22Rv1 (cell line): ENCODE results near the gene ENTPD3.

Experiments
- H3K27ac ChIP-seq: fragments of 450-650 bp; 2 replicates; pipeline ENCODE4 v1.5.1; 2017
- CTCF ChIP-seq: fragments of 450-650 bp; IDR thresholded peaks from 2 replicates; pipeline ENCODE4 v1.5.1; 2017; ENCODE audit warnings: mild to moderate bottlenecking
- ZFX ChIP-seq: fragments of 450-650 bp; IDR thresholded peaks from 2 replicates; pipeline ENCODE4 v1.6.1; 2017; ENCODE audit warnings: antibody characterized with exemption, borderline replicate concordance

The ENTPD3 gene

GRCh38 chr3:40452562-40452875, 65.5 kb downstream of the ENTPD3 start:
- TF ChIP-seq ZFX (no peak), CTCF (no peak)
- peak overlapping the region; percentile 81 for H3K27ac ChIP-seq

GRCh38 chr3:40452876-40453730, 66.1 kb downstream of the ENTPD3 start:
- TF ChIP-seq ZFX = no peak
- no peak for TF ChIP-seq CTCF
- H3K27ac ChIP-seq = peak overlapping the region; percentile 81

GRCh38 chr3:40453933-40454332, 66.9 kb downstream of the ENTPD3 start:
- no peak for TF ChIP-seq ZFX
- TF ChIP-seq CTCF = no peak
- H3K27ac ChIP-seq = peak overlapping the region; percentile 81

- TF ChIP-seq ZFX = no peak
- TF ChIP-seq CTCF = no peak
These were observed 68.3 kb downstream of the ENTPD3 start for GRCh38 chr3:40455328-40455727.

GRCh38 chr3:40456279-40456939, 69.4 kb downstream of the ENTPD3 start:
- TF ChIP-seq CTCF (no peak), ZFX (no peak)
- peak overlapping the region; percentile 81 for H3K27ac ChIP-seq

More at GRCh38 chr3:40455328-40455727, 68.3 kb downstream of the ENTPD3 start:
- H3K27ac ChIP-seq = no peak overlapping the region

GRCh38 chr3:40456940-40457823, 70.2 kb downstream of the ENTPD3 start, which contains the start of gene RPL14:
Gene RPL14, plus strand, starts transcription at chr3:40457339. Its CDS starts 133 bp downstream, at chr3:40457472.
- peak within 1 kb of the TSS; percentile 81 for H3K27ac ChIP-seq
- TF ChIP-seq ZFX = 0 out of 2 replicates have a peak, but pooled peaks have one; percentile 38
- TF ChIP-seq CTCF = no peak
